GM06990 (cell line): ENCODE results near the gene CLSTN2.

Experiments used
- DNase-seq: peaks from one replicate; pipeline ENCODE4 v3.0.0-alpha.2; 2011; ENCODE audit not compliant: insufficient read length; ENCODE audit errors: extremely low read depth
- H3K27me3 ChIP-seq: replicated peaks from 2 replicates; pipeline ENCODE4 v1.6.0; 2011; ENCODE audit warnings: low read length; ENCODE audit not compliant: control insufficient read depth, insufficient read depth
- H3K36me3 ChIP-seq: 2 replicates; pipeline ENCODE4 v1.5.1; 2011; ENCODE audit warnings: low read length; ENCODE audit not compliant: control insufficient read depth, insufficient read depth
- H3K4me3 ChIP-seq: replicated peaks from 2 replicates; pipeline ENCODE4 v1.5.1; 2011; ENCODE audit warnings: low read depth, mild to moderate bottlenecking, control low read depth, low read length
- CTCF ChIP-seq: IDR thresholded peaks from 2 replicates; pipeline ENCODE4 v1.5.1; 2011; ENCODE audit warnings: low read length, control low read depth, mild to moderate bottlenecking, inconsistent platforms; ENCODE audit not compliant: insufficient read depth, poor library complexity, severe bottlenecking

The CLSTN2 gene

DNA sequence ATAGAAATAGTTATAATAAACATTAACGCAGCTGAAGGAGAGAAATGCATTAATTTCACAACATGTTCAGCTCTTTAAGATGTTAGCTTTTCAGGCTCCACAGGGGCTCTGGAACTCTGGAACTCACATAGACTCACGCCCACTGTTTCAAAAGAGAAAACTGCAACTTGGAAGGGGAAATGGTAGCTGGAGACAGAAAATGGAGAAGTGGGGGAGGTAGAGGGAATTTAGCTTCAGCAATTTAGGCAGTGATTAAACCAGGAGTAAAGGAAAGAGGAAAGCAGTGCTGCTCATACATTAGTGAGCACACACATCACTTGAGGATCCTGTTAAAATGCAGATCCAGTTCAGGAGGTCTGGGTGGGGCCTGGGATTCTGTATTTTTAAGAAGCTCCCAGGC lies 468.1 kb downstream of the CLSTN2 start:
- no peak for DNase-seq
- no peaks in the 10 kb centered on the region for H3K36me3 ChIP-seq

GRCh38 chr3:140403608-140404007 lies 468.6 kb downstream of the CLSTN2 start:
- Histone ChIP-seq H3K36me3 (no peaks in the 10 kb centered on the region), H3K4me3 (no peak overlapping the region), H3K27me3 (no peaks in the 10 kb centered on the region; the same call in 1 of the 2 replicates)
- no peak for TF ChIP-seq CTCF
- no peak for DNase-seq

More for the DNA sequence above, 468.1 kb downstream of the CLSTN2 start:
- Histone ChIP-seq H3K4me3 (no peak overlapping the region), H3K27me3 (no peaks in the 10 kb centered on the region; the same call in none of the 2 replicates)
- TF ChIP-seq CTCF, result no peak

- Histone ChIP-seq H3K4me3 (no peak overlapping the region), H3K27me3 (no peaks in the 10 kb centered on the region; the same call in 1 of the 2 replicates), H3K36me3 (no peaks in the 10 kb centered on the region)
- no peak for TF ChIP-seq CTCF
- no peak for DNase-seq
Observed at GRCh38 chr3:140406655-140407054, 471.7 kb downstream of the CLSTN2 start.

- no peaks in the 10 kb centered on the region for H3K36me3 ChIP-seq
- H3K4me3 ChIP-seq, result no peak overlapping the region
- TF ChIP-seq CTCF, result no peak
- no peaks in the 10 kb centered on the region for H3K27me3 ChIP-seq
- no peak for DNase-seq
Observed at GRCh38 chr3:140408252-140408651, 473.3 kb downstream of the CLSTN2 start.

GRCh38 chr3:140416666-140417065 lies 481.7 kb downstream of the CLSTN2 start:
- Histone ChIP-seq H3K27me3 (no peaks in the 10 kb centered on the region), H3K4me3 (no peak overlapping the region), H3K36me3 (no peaks in the 10 kb centered on the region)
- TF ChIP-seq CTCF, result no peak
- no peak for DNase-seq

DNA sequence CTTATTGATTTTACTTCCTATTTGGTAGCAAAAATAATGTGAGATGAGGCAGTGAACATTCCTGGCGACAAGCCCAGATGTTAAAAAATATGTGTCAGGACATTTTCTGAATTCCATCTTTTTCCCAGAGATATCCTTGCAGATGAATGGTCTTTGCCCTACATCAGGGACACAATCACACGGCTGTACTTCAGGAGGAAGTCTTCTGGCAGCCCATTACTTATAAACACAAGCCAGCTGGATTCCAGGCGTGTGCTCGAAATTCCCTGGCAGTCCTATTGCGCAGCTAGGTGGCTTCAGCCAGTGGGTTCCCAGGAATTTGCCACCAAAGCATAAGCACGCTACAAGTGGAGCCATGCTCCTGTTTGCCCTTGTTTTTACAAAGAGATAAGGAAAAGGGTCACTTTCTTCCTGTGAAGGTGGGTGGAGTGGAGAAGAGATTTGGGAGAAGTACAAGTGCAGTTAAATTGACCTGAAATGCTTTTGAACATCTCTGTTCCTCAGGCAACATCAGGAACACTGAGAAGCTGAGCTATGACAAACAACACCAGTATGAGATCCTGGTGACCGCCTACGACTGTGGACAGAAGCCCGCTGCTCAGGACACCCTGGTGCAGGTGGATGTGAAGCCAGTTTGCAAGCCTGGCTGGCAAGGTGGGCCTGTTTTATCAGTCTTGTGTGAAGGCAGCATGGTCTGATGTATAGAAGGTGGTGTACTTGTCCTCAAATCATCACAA lies 485.8 kb downstream of the CLSTN2 start:
- Histone ChIP-seq H3K27me3 (no peaks in the 10 kb centered on the region), H3K4me3 (no peak overlapping the region), H3K36me3 (no peaks in the 10 kb centered on the region)
- TF ChIP-seq CTCF, result no peak
- DNase-seq, result no peak
